PC-3 (cell line): Measurements from ENCODE around the gene CSRP1. TPM values are rescaled to one million over a fixed set of nuclear protein-coding genes. Genes with fewer than 3 reads are reported as not detected.

Experiments
- ATAC-seq: fragments of 200-7000 bp; cut with Tn5 transposase; 2 replicates; pipeline ENCODE4 v1.9.1; 2020; ENCODE audit warnings: mild to moderate bottlenecking, moderate library complexity
- BruUV-seq: library from RNA; stranded (reverse); fragments of 400-500 nt; replicated peaks from 2 replicates; lab custom pipeline; 2021; lab: Mats Ljungman, UMichigan
- CTCF ChIA-PET: fragments of 300-600 bp; sonication (Branson Sonifier 250); formaldehyde crosslinking; loops from one replicate; lab custom pipeline; 2022; ENCODE audit warnings: antibody characterized with exemption; lab: Charles Lee
- POLR2A ChIA-PET: fragments of 300-600 bp; sonication (Branson Sonifier 250); formaldehyde crosslinking; loops from one replicate; lab custom pipeline; 2022; ENCODE audit warnings: antibody characterized with exemption; ENCODE audit not compliant: unreplicated experiment; lab: Charles Lee
- DNase-seq: peaks from one replicate; pipeline ENCODE4 v3.0.0-alpha.2; 2015
- H2AFZ ChIP-seq: fragments of 300-600 bp; sonication (generic); 2 replicates; pipeline ENCODE4 v1.6.0; 2016; ENCODE audit warnings: antibody characterized with exemption, low read length
- H3F3A ChIP-seq: fragments of 300-600 bp; sonication (generic); one replicate; pipeline ENCODE4 v1.6.0; 2017; ENCODE audit warnings: antibody characterized with exemption, low read length, control low read depth, mild to moderate bottlenecking; ENCODE audit not compliant: unreplicated experiment
- H3K27ac ChIP-seq: fragments of 300-600 bp; sonication (generic); 2 replicates; pipeline ENCODE4 v1.5.1; 2016; ENCODE audit warnings: mild to moderate bottlenecking, low read length
- H3K27me3 ChIP-seq: fragments of 300-600 bp; sonication (generic); 2 replicates; pipeline ENCODE4 v1.6.1; 2016; ENCODE audit warnings: low read length, mixed read lengths
- H3K36me3 ChIP-seq: fragments of 300-600 bp; sonication (generic); 2 replicates; pipeline ENCODE4 v1.6.1; 2016; ENCODE audit warnings: low read depth, mixed run types, low read length, mixed read lengths
- H3K4me1 ChIP-seq: fragments of 300-600 bp; sonication (generic); 2 replicates; pipeline ENCODE4 v1.5.1; 2016; ENCODE audit warnings: low read length; ENCODE audit not compliant: insufficient read depth
- H3K4me2 ChIP-seq: fragments of 300-600 bp; sonication (generic); 2 replicates; pipeline ENCODE4 v1.6.0; 2016; ENCODE audit warnings: low read length
- H3K4me3 ChIP-seq: fragments of 300-600 bp; sonication (generic); 2 replicates; pipeline ENCODE4 v1.5.1; 2016; ENCODE audit warnings: mild to moderate bottlenecking, low read length, mixed read lengths
- H3K79me2 ChIP-seq: fragments of 300-600 bp; sonication (generic); 2 replicates; pipeline ENCODE4 v1.6.1; 2017; ENCODE audit warnings: low read length, mixed read lengths
- H3K9ac ChIP-seq: fragments of 300-600 bp; sonication (generic); 2 replicates; pipeline ENCODE4 v1.6.0; 2016; ENCODE audit warnings: mild to moderate bottlenecking, low read length
- H3K9me2 ChIP-seq: fragments of 300-600 bp; sonication (generic); replicated peaks from 2 replicates; pipeline ENCODE4 v1.6.1; 2016; ENCODE audit warnings: mixed run types, low read length, mixed read lengths
- H3K9me3 ChIP-seq: fragments of 300-600 bp; sonication (generic); 2 replicates; pipeline ENCODE4 v1.6.1; 2016; ENCODE audit warnings: low read length, mixed read lengths
- H4K20me1 ChIP-seq: fragments of 300-600 bp; sonication (generic); 2 replicates; pipeline ENCODE4 v1.6.1; 2016; ENCODE audit warnings: low read length, mixed read lengths
- EZH2 ChIP-seq: fragments of 300-600 bp; sonication (generic); IDR thresholded peaks from one replicate; pipeline ENCODE4 v1.6.1; 2017; ENCODE audit warnings: antibody characterized with exemption, mild to moderate bottlenecking, low read length; ENCODE audit not compliant: unreplicated experiment
- EZH2phosphoT487 ChIP-seq: fragments of 300-600 bp; sonication (generic); IDR thresholded peaks from 2 replicates; pipeline ENCODE4 v1.6.1; 2018; ENCODE audit warnings: mild to moderate bottlenecking, antibody characterized with exemption, low read length, borderline replicate concordance
- intact Hi-C: fragments of 100-400 bp; cut with micrococcal nuclease; formaldehyde crosslinking; loops from 2 replicates; pipeline ENCODE4 v1.9.0; 2023
- total RNA-seq: library from RNA; depleted of rRNA; stranded (reverse); fragments of >200 nt; gene quantifications from 2 replicates; pipeline ENCODE4 v1.2.3, GENCODE V29; 2014
- TF ChIP-seq, protein P1 (sequence below): fragments of 300-600 bp; sonication (generic); conservative IDR thresholded peaks from 2 replicates; pipeline ENCODE4 v1.5.1; 2017; ENCODE audit warnings: antibody characterized with exemption, low read depth, mild to moderate bottlenecking, low read length

CSRP1 gene
- total RNA-seq, 1 experiment from 2014 or later = 147 TPM

DNA sequence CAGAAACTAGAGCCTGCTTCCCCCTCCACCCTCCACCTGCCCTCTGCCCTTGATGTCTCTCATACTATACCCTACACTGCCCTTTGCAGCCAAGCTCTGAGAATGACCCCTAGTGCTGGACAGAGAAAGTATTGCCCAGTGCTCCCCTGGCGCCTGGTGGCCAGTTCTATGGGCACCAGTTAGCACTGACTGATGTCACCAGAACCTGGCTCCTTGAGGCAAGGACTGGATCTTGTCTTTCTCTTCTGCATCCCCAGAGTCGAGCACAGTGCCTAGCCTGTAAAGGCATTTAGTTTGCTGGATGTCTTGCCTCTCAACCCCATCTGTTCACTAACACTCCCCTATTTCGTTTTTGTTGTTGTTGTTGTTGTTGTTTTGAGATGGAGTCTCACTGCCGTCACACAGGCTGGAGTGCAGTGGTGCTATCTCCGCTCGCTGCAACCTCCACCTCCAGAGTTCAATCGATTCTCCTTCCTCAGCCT, 43.8 kb downstream of the CSRP1 start:
- intact Hi-C loops = loop anchor here (2.0 kb wide), 1 partner anchor 14 kb away; no protein-coding TSS in a partner anchor
- peak overlapping the region; percentile 80 for H3K9ac ChIP-seq

DNA sequence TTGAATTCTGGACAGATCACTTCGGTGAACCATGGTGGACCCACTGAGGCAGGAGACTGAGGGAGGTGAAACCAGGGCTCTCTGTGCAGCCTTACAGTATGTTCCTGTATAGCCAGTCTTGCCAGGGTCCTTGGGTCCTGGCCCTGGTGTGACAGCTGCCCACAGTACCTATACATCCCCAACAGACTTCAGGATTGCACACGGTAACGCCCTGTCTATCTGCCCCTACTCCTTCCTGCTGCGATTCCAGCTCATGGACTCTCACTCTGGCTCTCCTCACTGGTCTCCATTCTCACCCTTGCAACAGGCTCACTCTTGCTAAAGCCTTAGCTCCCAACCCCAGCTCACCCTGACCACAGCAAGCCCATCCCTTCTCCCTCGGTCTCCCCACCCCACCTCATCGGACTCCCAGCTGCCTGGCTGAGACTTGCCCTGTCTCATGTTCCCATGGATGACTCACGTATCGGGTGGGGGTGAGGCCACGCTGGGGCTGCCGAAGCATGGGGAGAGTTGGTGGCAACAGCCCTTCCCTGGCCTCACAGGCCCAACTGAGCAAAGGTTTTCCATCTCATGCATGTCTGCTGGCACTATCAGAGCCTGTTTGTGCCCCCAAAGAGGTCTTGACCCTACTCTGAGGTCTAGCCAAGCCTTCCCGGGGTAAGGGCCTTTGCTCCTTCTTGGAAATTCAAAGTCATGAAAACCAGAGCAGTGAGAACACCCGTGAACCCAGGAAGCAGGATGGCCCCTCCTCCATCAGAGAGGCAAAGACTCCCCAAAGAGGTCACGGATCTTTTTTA, 45.1 kb downstream of the CSRP1 start:
- Histone ChIP-seq H3K9ac (peak overlapping the region; percentile 80), H2AFZ (peak overlapping the region; percentile 21), H3K9me3 (no peaks in the 10 kb centered on the region), H3K4me2 (peak overlapping the region; percentile 73), H3K4me1 (peaks cover 69% of the 10 kb centered on the region), H3F3A (peaks cover 13% of the 10 kb centered on the region), H3K79me2 (peaks cover 24% of the 10 kb centered on the region), H4K20me1 (no peaks in the 10 kb centered on the region), H3K4me3 (peak overlapping the region; percentile 37), H3K27me3 (no peaks in the 10 kb centered on the region), H3K27ac (peak overlapping the region; percentile 84), H3K36me3 (peaks cover 17% of the 10 kb centered on the region), H3K9me2 (no peaks in the 10 kb centered on the region)
- intact Hi-C loops = loop anchor here (1.0 to 2.0 kb wide), 3 partner anchors 13 to 27 kb away; no protein-coding TSS in a partner anchor
- DNase-seq (peak; percentile 100), ATAC-seq (peak; percentile 70)
- TF ChIP-seq, protein P1, sequence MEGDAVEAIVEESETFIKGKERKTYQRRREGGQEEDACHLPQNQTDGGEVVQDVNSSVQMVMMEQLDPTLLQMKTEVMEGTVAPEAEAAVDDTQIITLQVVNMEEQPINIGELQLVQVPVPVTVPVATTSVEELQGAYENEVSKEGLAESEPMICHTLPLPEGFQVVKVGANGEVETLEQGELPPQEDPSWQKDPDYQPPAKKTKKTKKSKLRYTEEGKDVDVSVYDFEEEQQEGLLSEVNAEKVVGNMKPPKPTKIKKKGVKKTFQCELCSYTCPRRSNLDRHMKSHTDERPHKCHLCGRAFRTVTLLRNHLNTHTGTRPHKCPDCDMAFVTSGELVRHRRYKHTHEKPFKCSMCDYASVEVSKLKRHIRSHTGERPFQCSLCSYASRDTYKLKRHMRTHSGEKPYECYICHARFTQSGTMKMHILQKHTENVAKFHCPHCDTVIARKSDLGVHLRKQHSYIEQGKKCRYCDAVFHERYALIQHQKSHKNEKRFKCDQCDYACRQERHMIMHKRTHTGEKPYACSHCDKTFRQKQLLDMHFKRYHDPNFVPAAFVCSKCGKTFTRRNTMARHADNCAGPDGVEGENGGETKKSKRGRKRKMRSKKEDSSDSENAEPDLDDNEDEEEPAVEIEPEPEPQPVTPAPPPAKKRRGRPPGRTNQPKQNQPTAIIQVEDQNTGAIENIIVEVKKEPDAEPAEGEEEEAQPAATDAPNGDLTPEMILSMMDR = no peak
- TF ChIP-seq EZH2 (no peak), EZH2phosphoT487 (no peak)
- TSS peak; percentile 98 for BruUV-seq
- ChIA-PET POLR2A (interaction anchor here (0.5 to 1.6 kb wide), 5 partner anchors 14 to 416 kb away, joined by 3 to 7 read pairs (median 4); no protein-coding TSS in a partner anchor), CTCF (interaction anchor here (0.5 to 3.4 kb wide), 6 partner anchors 13 to 29 kb away, joined by 3 to 31 read pairs (median 4); no protein-coding TSS in a partner anchor)

More for the DNA sequence above, 43.8 kb downstream of the CSRP1 start:
- BruUV-seq = no TSS peak
- Histone ChIP-seq H3F3A (peaks cover 13% of the 10 kb centered on the region), H3K27me3 (no peaks in the 10 kb centered on the region), H4K20me1 (no peaks in the 10 kb centered on the region), H3K4me2 (no peak overlapping the region), H3K36me3 (peaks cover 17% of the 10 kb centered on the region), H3K27ac (peak overlapping the region; percentile 84), H2AFZ (no peak overlapping the region), H3K4me3 (no peak overlapping the region), H3K9me3 (no peaks in the 10 kb centered on the region), H3K9me2 (no peaks in the 10 kb centered on the region), H3K4me1 (peaks cover 71% of the 10 kb centered on the region), H3K79me2 (peaks cover 37% of the 10 kb centered on the region)
- ChIA-PET CTCF (interaction anchor here (0.7 to 3.4 kb wide), 3 partner anchors 9 to 27 kb away, joined by 3 to 31 read pairs (median 7); no protein-coding TSS in a partner anchor), POLR2A (no interaction called here)
- DNase-seq (peak; percentile 69), ATAC-seq (no peak)
- no peak for TF ChIP-seq EZH2
- TF ChIP-seq, protein P1 = peak; percentile 78
